ENCODE results near the gene RPL28.
A peak's percentile ranks its signal among the peaks of the same experiment; 100 is the strongest.
"Not testable (repeated sequence)": the region's sequence is repeated elsewhere in the genome, so short reads cannot be mapped to it uniquely, and the experiment has no call there.

RPL28 gene

DNA sequence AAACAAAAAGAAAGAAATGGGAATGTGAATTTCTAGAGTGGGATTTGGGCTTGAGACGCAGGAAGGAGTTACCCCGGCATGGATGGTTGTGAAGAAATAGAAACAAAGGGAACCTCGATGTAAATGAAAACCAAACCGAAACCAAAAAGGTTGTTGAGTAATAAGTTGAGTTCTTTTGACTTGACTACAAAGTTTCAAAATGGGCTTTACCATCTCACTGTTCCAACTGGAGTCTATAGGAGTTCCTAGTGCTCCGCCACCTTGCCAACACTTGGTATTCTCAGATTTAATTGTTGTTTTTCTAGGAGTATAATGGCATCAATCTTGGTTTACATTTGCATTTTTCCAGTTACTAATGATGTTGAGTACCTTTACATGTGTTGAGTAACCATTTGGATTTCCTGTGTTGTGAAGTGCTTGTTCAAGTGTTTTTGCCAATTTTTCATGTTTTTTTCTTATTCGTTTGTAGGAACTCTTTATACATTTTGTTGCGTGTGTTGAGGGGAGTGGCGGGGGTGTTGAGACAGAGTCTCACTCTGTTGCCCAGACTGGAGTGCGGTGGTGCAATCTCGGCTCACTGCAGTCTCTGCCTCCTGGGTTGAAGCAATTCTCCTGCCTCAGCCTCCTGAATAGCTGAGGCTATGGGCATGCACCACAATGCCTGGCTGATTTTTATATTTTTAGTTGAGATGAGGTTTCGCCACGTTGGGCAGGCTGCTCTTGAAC is 12.6 kb downstream of the RPL28 start:
- no peak for DNase-seq

DNA sequence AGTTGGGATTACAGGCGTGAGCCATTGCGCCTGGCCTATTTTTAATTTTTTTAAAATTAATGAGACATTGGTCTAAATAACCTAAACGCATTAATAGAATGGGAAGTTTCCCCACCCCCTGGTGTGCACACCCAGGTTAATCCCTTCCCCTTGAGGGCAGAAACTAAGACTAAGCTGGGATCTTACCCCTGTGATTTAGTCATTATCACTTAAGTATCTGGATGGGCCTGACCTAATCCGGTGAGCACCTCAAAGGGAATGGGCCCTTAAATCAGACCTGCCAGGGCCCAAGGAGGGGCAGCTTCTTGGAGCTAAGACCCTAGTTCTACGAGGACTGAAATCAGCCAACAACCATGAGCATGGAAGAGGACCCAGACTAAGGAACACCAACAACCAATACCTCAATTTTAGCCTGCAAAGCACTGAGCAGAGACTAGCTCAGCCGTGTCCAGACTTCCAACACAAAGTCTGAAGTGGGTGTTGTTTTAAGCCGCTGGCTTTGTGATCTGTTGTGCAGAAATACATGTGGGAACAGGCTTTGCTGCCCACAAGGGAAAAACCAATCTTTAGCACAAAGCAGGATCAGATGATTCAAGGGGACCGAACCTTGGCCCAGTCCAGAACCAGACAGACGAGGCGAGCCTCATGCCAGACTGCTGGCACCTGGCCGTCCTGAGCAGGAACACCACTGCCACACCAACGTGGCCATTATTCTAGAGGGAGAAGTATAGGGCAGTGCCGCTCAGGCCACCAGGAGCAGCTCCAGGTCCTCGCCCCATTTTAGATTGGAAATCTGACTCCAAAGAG is 14.8 kb downstream of the RPL28 start:
- no peak for DNase-seq

DNA sequence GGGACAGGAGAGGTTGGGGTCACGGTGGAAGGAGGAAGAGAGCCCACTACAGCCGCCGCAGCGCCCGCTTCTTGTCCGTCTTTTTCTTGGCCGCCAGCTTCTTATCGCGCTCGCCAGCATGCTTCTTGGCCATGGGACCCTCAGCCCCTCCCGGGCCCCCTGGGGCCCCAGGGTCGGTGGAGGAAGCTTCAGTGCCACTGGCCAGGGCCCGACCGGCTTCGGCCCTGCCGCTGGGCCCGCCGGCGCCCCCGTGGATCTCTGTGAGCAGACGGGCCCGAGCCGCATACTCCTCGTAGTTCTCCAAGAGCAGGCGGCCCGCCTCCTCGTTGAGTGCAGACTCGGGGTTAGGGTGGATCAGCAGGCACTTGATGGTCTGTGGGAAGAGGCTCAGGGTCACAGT is 15.7 kb downstream of the RPL28 start:
- not testable (repeated sequence) for DNase-seq

DNA sequence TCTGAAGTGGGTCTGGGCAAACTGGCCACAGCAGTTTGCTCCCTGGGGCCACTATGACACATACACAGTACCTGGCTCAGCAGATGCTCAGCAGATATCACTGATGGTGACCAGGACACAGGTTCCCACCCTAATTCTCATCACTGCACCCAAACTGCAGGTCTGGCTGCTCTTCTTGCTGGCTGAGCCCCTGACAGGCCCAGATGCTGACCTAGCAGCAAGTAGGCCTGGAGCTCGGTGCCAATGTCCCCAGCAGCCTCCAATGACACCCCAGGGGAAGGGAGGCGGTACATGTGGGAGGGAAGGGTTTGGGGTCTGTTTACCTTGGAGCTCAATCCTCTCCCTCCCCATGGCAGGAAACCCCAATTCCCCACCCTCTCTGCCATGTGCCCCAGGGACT is 16.8 kb downstream of the RPL28 start:
- no peak for DNase-seq

DNA sequence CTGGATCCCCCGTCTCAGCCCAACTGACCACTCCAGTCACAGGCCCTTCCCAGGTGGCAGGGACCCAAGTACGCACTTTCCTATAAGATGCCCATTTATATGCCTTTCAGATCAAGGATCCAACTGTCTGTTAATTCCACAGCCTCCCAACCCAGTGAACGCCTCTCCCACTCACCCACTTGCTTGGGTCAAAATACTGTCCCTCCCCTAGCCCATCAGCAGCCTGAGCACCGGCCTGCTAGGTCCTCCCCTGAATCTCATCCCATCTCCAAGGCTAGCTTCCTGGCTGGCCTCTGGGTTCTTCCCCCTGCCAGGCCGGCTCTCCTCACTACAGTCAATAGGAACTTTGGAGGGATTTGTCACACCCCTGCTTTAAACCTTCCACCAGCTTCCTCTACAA is 19.9 kb downstream of the RPL28 start:
- no peak for DNase-seq

DNA sequence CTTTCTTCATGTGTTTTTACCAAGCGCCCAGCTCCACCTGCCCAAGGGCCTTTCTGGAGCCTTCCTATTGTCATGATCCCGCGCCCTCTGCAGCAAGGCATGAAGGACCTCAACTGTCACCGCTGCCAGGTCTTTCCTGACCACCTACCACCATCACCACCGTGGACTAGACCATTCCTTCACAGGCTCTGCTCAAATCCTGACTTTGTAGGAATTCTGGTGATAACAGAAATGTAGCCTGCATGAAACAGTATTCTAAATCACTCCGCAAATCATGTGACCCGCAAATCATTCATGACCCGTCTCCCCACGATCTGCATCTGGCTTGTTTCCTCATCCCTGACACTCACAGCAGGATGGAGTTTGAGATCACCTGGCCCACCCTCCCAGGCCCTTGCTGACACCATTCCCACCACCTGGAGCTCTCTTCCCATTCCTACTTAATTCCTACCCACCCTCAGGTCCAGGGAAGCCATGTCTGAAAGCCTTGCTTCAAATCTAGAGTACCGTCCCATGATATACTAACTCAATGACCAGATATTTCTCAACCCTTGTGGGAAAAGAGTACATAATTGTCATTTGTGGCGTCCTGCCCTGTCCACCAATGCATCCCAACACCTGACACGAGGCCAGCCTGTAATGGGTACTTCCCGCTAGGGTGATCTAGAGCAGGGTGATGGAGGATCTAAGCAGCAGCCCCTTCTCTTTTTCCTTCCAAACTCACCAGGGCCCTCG is 20.5 kb downstream of the RPL28 start:
- DNase-seq = no peak

DNA sequence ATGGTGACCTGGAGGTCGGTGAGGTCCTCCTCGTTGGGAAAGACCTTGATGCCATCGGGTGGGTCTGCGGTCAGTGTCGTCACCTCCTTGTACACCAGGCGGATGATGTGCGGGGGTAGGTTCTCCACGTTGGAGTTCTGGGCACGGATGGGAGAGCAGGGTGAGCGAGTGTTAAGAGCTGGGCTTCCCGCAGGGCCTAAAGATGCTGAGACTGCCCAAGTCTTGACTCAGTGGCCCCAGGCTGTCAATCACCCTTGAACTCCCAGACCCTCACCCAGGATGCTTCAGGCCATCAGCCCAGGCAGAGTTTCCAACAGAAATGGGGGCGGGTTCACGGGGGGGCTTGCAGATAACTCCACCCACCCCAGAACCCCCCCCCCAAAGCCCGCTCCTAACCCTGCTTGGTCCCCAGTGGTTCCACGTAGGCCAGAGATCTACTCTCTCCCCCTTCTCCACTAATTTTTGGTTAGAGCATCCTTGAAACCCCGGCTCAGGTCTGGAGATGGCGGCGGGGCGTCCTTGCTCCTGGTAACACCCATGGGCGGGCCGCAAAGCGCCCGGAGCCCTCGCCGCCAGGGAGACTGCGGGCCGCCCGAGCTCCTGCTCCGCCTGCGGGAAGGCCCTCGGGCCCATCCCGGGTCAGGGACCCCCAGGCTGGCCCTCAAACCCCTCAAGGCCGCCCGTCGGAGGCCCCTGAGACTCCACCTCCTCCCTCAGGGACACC is 21.3 kb downstream of the RPL28 start:
- DNase-seq = peak in 1 of 2 experiments; percentile 9

DNA sequence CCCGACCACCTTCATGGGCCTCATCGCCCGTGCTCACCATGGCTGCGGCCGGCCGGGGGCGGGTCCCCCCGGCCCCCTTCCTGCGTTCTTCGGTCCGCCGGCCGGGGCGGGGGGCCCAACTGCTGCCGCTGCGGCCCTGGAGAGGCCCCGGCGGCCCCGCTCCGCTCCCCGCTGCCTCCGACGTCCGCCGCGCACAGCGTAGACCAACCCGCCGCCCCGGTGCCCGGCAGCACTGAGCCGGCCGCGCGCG is 21.7 kb downstream of the RPL28 start, which contains the start of gene UBE2S:
UBE2S (minus strand) TSS at position 239 of the 250 bp plus-strand sequence; CDS start at position 40, 199 bp downstream.
- DNase-seq = not testable (repeated sequence)

DNA sequence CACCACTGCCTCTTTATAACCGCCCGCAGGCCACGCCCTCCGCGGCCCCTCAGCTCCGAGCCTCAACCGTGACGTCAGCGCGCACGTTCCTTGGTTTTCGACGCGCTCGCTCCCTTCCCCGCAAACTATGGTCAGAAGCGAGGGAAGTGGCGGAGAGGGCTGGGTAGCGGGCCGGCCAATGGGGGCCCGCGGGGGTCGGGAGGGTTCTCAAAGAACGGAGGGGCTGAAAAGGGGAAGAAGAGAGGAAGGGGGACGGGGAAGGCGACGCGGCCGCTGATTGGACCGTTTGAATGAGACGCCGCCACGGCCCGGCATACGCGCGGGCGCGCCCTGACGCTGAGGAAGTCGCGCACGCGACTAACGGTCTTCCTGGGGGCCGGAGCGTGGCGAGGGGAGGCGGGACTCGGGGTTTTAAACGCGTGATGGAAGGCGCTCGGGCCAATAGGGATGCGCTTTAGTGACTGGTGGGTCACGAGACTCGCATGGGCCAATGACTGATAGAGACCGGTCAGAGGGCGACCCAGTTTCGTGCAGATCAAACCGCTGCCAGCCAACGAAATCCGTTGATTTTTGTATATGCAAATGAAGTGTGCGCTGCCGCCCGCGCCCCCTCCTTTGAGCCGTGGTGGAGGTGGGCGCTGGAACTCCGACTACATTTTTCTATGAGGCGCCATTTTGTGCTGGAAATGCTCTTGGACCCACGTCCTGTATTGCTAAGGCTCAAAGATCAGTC is 22.2 kb downstream of the RPL28 start:
- DNase-seq = peak; percentile 95 to 99

DNA sequence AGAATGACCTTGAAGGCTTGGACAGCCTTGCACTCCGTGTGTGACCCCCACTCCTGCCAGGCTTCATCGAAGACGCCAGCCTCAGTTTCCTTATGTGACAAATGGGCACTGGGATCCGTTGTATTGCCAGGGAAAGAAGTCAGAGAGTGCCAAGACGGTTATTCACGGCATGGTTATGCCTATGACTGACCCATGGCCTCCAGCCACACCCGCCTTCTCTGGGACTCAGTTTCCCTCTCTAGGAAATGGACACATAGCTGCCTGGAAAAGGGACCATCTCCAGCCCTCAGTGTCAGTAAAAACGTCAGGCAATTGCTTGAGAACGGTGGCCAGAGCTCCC is 22.8 kb downstream of the RPL28 start:
- no peak for DNase-seq

DNA sequence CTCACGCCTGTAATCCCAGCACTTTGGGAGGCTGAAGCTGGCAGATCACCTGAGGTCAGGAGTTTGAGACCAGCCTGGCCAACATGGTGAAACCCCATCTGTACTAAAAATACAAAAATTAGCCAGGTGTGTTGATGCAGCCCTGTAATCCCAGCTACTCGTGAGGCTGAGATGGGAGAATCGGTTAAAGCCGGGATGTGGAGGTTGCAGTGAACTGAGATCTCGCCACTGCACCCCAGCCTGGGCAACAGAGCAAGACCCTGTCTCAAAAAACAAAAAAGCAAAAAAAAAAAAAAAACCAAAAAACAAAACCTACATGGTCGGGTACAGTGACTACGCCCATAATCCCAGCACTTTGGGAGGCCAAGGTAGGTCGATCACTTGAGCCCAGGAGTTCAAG is 23.4 kb downstream of the RPL28 start:
- not testable (repeated sequence) for DNase-seq

DNA sequence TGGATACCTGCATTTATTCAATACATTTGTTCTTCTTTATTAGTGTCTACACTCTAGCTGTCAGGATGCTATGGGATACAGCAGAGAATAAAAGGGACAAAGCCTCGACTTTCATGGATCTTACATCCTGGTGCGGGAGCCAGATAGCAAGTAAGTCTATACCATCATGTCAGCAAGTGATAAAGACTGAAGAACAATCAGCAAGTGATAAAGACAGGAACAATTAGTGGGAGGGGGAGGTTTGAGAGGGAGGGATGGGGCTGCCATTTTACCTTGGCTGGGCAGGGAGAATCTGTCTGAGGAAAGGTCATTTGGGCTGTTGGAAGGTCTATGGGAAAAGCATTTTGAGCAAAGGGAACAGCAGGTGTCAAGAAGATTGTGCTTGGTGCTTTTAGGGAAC is 24.4 kb downstream of the RPL28 start:
- no peak for DNase-seq

DNA sequence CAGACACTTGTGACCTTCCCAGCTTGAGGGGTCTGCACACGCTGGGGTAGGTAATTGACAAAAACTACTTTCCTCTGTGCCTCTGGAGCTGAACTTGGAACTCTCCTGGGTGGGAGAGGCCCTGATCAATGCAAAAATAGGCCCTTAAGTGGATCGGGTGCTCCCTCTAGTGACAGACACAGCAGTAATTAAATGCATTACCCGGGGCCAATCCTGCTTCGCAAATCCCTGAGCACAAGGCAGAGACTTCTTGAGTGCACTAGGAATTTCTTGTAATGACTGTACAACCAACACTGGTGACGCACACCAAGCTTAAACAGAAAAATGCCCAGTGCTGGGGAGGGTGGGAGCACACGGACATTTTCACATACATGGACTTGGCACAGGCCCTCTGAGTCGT is 32.5 kb downstream of the RPL28 start:
- no peak for DNase-seq

DNA sequence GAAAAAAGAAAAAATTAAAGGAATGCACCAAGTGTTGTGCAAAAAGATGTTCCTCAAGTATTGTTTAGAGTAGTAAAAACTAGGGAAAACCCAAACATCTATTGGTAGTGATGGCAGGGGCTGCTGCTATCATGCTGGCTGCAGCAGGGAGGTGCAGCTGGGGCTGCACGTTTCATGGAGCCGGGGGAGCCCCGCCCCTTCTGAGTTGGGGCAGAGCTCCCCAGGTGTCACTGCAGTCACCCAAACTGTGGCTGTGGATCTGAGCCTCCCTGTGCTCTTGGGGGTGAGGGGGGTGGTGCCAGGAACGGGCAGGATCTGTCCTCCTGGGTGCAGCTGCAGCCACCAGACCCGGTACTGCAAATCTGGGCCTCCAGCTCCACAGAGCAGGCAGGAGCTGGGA is 33.4 kb downstream of the RPL28 start:
- no peak for DNase-seq

DNA sequence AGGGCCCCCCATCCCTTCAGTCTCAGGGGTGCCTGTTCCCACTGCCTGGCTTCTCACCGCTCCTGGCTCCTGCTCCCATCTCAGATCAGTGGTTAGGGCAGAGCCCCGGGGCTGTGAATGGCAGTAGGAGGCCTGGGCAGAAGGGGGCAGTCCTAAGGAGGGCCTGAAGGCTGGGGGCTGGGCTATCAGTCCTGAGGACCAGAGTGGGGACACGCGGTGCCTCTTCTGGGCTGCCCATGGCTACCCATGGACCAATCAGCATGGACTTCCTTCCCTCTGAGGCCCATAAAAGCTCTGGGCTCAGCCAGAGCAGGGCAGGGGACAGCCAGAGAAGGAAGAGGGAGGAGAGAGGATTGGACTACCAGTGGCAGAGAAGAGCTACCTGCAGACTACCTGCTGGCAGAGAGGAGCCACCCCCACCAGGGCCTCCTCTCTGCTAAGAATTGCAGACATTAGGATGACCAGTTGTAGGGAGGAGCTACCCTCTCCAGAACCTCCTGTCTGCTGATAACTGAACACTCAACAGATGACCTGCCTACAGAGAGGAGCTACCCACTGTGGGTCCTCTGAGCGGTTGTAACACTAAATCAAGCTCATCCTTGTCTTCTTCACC is 34.0 kb downstream of the RPL28 start:
- no peak for DNase-seq

DNA sequence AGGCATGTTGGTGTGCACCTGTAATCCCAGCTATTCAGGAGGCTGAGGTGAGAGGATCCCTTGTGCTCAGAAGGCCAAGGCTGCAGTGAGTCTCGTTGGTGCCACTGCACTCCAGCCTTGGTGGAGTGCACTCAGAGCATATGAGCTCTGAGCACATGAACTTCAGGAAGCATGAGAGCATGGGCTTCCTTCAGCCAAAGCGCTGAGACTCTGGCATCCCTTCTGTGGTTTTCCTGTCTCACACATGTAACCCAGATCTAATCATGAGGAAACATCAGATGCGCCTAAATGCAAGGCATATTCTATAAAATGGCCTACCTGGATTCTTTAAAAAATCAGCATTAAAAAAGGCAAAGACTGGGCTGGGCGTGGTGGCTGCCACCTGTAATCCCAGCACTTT is 35.5 kb downstream of the RPL28 start:
- DNase-seq = not testable (repeated sequence)

DNA sequence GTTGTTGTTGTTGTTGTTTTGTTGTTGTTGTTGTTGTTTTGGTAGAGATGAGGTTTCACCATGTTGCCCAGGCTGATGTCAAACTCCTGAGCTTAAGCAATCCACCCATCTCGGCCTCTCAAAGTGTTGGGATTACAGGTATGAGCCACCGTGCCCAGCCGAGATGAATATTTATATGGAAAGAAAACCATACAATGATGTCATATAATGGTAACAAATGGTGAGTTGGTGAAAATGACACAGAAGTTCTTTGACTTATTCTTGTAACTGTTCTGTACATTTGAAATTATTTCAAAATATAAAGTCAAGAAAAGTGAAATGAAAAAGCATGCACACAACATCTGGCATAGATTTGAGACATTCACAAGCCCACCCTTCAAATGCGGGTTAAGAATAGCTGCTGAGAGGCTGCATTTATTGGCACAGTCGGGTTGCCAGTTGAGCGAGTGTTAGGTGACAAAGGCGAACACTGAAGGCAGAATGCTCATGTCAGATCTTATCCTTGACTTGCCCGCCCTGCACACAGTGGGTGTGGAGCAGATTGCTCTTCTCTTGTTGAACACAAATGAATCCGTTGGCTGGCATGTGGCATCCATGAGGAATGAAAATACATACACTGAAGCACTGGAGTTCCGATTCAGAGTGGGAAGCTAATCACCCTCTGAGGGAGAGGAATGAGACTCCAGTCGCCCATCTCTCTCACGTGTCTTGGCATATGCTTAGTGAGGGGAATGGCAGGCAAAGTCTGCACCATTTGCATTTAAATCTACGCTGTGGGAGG is 37.7 kb downstream of the RPL28 start:
- DNase-seq = no peak

DNA sequence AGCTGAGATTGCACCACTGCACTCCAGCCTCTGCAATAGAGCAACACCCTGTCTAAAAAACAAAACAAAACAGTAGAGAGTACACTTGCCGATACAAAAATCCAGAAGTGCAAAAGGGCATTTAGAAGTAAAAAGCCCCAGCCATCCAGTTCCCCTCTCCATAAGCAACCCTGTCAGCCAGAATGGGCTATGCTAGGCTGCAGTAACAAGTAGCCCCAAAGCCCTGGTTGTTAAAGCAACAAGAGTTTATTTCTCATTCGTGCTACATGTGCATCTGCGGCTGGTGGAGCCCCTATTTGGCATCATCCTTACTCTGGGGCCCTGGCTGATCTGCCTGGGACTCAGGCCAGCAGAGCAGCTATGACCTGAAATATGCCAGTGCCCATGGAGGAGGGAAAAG is 38.8 kb downstream of the RPL28 start:
- no peak for DNase-seq

DNA sequence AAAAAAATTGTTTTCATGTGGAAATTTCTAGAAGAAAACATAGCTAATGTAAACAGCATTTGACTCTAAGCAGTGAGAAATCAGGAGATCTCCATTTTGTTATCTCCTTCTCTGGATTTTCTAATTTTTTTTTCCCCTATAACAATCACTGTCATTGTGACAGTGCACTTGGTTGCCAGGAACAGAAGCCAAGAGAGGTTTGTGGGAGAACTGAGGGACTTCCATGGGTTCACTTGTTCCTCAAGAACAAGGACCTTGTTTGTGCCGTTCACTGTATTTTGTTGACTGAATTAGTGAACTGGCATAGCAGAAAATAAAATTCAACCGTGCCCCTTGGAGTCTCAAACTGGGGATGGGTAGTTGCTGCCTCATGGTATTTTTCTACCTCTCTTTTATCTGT is 40.3 kb downstream of the RPL28 start:
- DNase-seq = no peak

DNA sequence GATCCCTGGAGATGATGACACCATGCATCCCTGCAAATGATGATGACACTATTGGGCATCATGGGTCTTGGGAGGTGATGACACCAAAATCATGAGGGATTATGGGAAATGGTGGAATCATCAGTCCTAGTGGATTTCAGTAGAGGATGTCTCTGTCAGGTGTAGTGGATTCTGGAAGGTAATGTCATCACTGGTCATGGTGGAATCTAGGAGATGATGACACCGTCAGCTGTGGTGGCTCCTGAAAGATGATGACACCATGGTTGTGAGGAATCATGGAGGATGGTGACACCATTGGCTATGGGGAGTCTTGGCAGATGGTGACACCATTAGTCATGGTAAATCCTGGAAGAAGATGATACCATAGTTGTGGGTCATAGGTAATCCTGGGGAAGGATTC is 45.5 kb downstream of the RPL28 start:
- DNase-seq = no peak

DNA sequence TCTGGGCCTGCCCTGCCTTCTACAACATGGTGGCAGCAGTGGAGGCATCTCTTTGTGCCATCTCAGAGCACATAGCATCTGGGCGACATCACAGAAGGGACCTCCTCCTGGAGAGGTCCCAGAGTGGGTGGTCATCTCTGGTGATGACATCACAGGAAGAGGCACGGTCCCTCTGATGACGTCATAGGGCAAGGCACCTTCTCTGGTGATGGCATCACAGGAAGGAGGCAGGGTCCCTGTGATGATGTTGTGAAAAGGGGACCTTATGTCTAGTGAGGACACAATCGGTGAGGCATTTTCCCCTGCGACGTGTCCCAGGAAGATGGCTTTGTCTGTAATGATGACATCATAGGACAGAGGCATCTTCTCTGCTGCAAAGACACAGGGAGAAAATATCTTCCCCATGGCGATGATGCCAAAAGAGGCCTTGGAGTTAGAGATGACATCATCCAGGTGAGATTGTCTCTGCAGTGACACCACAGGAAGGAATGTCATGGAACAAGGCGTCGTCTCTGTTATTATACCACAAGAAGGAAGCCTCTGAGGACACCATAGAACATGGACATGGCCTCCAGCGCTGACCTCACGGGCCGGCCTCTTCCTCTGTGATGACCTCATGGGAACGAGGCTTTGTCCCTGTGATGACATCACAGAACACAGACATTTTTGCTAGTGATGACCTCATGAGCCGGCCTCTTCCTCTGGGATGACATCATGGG is 46.7 kb downstream of the RPL28 start:
- no peak for DNase-seq
